ENCODE measurements around the gene POU4F2. TPM values are rescaled to one million over a fixed set of nuclear protein-coding genes. Genes with fewer than 3 reads are reported as not detected.
"Not testable (repeated sequence)": the region's sequence is repeated elsewhere in the genome, so short reads cannot be mapped to it uniquely, and the experiment has no call there.

Gene POU4F2
- total RNA-seq, 1 experiment from 2014 or later = not detected

DNA sequence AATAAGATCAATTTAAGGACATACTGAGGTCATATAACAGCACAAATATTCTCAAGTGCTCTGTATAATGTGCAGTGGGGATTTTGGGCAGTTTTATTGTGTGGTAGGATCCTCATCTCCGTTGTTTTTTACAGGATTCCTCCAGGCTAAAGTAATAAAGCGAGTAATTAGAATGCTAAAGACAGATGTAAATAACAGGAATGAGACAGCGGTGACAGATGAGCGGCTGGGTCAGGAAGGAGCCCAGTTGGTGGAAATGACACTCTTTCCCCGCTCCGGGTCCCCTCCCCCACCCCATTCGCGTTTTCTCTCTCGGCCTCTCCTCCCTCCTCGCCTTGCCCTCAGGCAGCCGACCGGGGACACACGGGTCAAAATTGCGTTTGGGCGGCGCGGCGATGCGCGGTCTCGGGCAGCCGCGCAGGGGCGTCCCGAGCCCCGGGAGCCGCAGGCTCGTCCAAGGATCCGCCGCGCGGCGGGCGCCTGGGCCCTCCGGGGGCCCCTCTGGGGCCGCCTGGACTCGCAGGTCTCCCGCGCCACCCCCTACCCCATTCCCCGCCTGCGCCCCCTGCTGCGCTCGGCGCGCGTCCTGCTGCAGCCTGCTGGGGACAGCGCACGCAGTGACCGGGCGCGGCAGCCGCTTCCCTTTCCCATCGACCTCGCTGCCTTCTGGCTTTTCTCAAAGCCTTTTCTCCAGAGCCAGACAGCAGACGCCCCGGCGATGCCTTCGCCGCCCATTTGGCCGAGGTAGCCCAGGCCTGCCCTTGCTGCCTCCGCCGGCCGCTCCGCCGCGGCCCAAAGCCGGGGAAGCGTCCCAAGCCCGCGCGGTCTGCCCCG is 16.2 kb downstream of the POU4F2 start:
- no peak for DNase-seq (ENCODE audit: extremely low read depth, low read depth)

DNA sequence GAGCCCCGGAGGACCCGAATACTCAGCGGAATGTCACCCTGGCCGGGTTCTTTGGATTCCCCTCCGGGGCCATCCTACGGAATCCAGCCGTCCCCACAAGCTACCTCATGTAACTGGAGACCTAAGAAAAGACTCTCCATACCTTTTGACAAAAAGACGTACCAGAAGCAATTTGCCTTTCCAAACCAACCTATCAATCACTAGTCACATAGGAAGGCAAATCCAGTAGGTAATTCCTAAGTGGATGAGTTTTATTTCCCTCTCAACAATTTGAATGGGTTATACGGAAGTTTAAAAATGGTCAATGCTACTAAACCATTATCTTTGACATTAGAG is 16.8 kb downstream of the POU4F2 start:
- no peak for DNase-seq (ENCODE audit: extremely low read depth, low read depth)

DNA sequence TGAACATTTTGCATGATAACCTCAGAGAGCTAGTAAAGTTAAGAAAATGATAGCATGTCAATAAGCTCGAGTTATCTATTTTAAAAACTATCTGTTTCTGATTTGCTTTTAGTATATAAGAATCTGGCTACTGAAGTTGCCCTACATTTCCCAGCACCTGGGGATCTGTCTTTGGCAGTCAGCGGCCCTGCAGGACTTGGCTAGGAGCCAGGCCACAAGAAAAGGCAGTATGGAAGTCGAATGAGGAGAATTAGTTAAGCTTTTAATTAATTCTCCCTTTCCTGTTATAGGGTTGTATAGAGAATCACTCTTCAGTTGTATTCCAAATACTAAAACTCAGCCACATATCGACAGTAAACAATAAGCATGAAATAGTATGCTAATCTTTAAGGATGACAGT is 22.7 kb downstream of the POU4F2 start:
- DNase-seq (ENCODE audit: extremely low read depth, low read depth) = no peak

DNA sequence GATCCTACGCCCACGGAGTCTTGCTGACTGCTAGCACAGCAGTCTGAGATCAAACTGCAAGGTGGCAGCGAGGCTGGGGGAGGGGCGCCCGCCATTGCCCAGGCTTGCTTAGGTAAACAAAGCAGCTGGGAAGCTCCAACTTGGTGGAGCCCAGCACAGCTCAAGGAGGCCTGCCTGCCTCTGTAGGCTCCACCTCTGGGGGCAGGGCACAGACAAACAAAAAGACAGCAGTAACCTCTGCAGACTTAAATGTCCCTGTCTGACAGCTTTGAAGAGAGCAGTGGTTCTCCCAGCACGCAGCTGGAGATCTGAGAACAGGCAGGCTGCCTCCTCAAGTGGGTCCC is 25.2 kb downstream of the POU4F2 start:
- not testable (repeated sequence) for DNase-seq (ENCODE audit: extremely low read depth, low read depth)

DNA sequence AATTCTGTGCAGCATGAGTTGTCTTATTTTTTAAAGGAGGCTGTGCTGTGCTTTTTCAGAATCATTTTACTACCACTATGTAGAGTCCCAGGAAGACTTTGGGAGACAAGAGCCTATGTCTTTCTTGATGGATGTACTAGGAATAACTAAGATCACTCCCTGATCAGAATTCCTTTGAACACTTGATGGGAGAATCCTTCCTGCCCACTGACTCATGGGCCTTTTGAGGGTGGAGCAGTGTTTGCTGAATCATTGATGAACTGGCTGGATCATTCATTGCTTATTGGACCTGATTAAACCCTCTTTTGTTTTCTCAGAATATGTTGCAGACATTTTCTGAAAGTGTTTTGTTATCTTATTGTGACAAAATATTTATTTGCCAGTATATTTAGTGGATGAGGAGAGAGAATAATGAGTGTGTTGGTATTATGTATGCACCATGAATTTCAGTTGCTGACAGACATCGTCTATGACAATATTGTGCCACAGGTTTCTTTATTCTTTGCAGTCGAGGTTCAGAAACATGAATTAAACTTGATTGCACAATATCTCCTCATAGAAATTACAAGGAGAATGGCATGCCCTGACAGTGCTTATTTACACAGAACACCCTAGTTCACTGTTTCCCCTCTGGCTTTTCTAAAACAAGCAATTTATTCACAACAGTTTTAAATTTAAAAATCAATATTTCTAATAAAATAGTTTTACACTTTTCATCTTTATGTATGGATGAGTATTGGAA is 36.3 kb downstream of the POU4F2 start:
- DNase-seq (ENCODE audit: extremely low read depth, low read depth) = no peak

Other genes with a start within 250 kb of the POU4F2 start
- gene SLC10A7, start 117.0 kb upstream of the POU4F2 start, total RNA-seq (2014; rRNA removed; shearing (Covaris generic)) = 10.0 and 10.6 TPM in 2 replicates